NOMO-1 (cell line): ENCODE results near the gene IL10RB.
A peak's percentile ranks its signal among the peaks of the same experiment; 100 is the strongest.
"Not testable (repeated sequence)": the region's sequence is repeated elsewhere in the genome, so short reads cannot be mapped to it uniquely, and the experiment has no call there.

Experiments used
- DNase-seq, 2 experiments: peaks; one replicate each; lab custom pipeline; 2025; ENCODE audit not compliant: unreplicated experiment in 2 of 2; lab: John Stamatoyannopoulos, UW

Gene IL10RB

GRCh38 chr21:33299181-33299752, 33.1 kb downstream of the IL10RB start:
- peak; percentile 40 to 68 for DNase-seq

GRCh38 chr21:33300701-33301631, 34.8 kb downstream of the IL10RB start:
- DNase-seq: peak; percentile 46 to 96

- DNase-seq: no peak
Measured at GRCh38 chr21:33301632-33302002, 35.5 kb downstream of the IL10RB start.

GRCh38 chr21:33302055-33302454, 35.9 kb downstream of the IL10RB start:
- no peak for DNase-seq

GRCh38 chr21:33302796-33303195, 36.6 kb downstream of the IL10RB start:
- DNase-seq: no peak

- DNase-seq: no peak
Measured at GRCh38 chr21:33305344-33305671, 39.1 kb downstream of the IL10RB start.

- DNase-seq: no peak
Measured at GRCh38 chr21:33305938-33306337, 39.8 kb downstream of the IL10RB start.

- DNase-seq: peak; percentile 39 to 50
Measured at GRCh38 chr21:33308586-33309490, 42.7 kb downstream of the IL10RB start.

GRCh38 chr21:33309778-33310177, 43.6 kb downstream of the IL10RB start:
- no peak for DNase-seq

- peak in 1 of 2 experiments; percentile 40 for DNase-seq
Measured at GRCh38 chr21:33312121-33312520, 46.0 kb downstream of the IL10RB start.

GRCh38 chr21:33313183-33313582, 47.0 kb downstream of the IL10RB start:
- peak in 1 of 2 experiments; percentile 24 for DNase-seq

- no peak for DNase-seq
Measured at GRCh38 chr21:33313611-33314010, 47.4 kb downstream of the IL10RB start.

- DNase-seq: no peak
Measured at GRCh38 chr21:33314111-33314510, 47.9 kb downstream of the IL10RB start.

- DNase-seq: no peak
Measured at GRCh38 chr21:33315946-33316710, 50.0 kb downstream of the IL10RB start.

- DNase-seq: peak in 1 of 2 experiments; percentile 18
Measured at GRCh38 chr21:33317145-33317544, 51.0 kb downstream of the IL10RB start.

GRCh38 chr21:33317786-33318486, 51.8 kb downstream of the IL10RB start:
- DNase-seq: no peak

- not testable (repeated sequence) for DNase-seq
Measured at GRCh38 chr21:33321005-33321404, 54.8 kb downstream of the IL10RB start.

GRCh38 chr21:33323610-33324009, 57.4 kb downstream of the IL10RB start:
- not testable (repeated sequence) for DNase-seq

GRCh38 chr21:33324291-33325221, 58.4 kb downstream of the IL10RB start, which contains the start of gene IFNAR1:
IFNAR1 (plus strand) TSS chr21:33324970; CDS start chr21:33325056, 86 bp downstream.
- DNase-seq: peak; percentile 97 to 98
